ENCODE measurements around the gene HIKESHI. TPM values are rescaled to one million over a fixed set of nuclear protein-coding genes. Genes with fewer than 3 reads are reported as not detected.
A peak's percentile ranks its signal among the peaks of the same experiment; 100 is the strongest.

HIKESHI gene
- total and polyA plus RNA-seq, 8 donors = 0.87 to 149 (median 31.5) TPM

- Histone ChIP-seq H3K36me3 (no peaks in the 10 kb centered on the region), H3K27ac (no peak within 1 kb of the TSS), H3K4me3 (peak within 1 kb of the TSS; percentile 5 to 21 (median 12)), H3K27me3 (peaks cover 0 to 4% (median 0%) of the 10 kb centered on the region in 3 donors), H3K9me3 (no peaks in the 10 kb centered on the region), H3K4me1 (peaks cover 0 to 7% (median 0%) of the 10 kb centered on the region in 4 donors)
- DNase-seq = peak in 1 of 2 donors; percentile 79
- TF ChIP-seq EP300 (IDR thresholded peaks at IDR 0.05) (no peak), POLR2A (IDR thresholded peaks at IDR 0.05) (no peak), POLR2AphosphoS5 (IDR thresholded peaks at IDR 0.05) (no peak)
- TF ChIP-seq, protein P1, sequence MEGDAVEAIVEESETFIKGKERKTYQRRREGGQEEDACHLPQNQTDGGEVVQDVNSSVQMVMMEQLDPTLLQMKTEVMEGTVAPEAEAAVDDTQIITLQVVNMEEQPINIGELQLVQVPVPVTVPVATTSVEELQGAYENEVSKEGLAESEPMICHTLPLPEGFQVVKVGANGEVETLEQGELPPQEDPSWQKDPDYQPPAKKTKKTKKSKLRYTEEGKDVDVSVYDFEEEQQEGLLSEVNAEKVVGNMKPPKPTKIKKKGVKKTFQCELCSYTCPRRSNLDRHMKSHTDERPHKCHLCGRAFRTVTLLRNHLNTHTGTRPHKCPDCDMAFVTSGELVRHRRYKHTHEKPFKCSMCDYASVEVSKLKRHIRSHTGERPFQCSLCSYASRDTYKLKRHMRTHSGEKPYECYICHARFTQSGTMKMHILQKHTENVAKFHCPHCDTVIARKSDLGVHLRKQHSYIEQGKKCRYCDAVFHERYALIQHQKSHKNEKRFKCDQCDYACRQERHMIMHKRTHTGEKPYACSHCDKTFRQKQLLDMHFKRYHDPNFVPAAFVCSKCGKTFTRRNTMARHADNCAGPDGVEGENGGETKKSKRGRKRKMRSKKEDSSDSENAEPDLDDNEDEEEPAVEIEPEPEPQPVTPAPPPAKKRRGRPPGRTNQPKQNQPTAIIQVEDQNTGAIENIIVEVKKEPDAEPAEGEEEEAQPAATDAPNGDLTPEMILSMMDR (IDR thresholded peaks at IDR 0.05) = no peak
- intact Hi-C loops (cut with DNase I; ENCODE audit: low total_unique reads) = no loop called here
- 7 to 9% (median 9%) methylated on average over 22 to 25 of the region's 25 CpGs for WGBS, 5 donors
Measured at GRCh38 chr11:86374586-86374985, 72.5 kb downstream of the HIKESHI start, which contains the start of gene CCDC81. CCDC81 (plus strand) TSS chr11:86374887; CDS start chr11:86375164, 277 bp downstream.

DNA sequence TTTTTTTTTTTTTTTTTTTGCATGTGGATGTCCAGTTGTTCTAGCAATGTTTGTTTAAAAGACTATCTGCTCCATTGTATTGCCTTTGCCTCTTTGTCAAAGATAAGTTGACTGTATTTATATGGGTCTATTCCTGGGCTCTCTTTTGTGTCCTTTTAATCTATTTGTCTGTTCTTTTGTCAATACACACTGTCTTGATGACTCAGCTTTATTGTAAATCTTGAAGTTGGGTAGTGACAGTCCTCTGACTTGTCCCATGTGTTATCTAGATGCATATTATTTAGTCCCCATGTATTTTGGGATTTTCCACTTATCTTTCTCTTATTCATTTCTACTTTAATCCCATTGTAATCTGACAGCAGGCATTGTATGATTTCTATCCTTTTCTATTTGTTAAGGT lies 75.9 kb downstream of the HIKESHI start:
- no peak for DNase-seq
- TF ChIP-seq EP300 (IDR thresholded peaks at IDR 0.05) = no peak
- TF ChIP-seq, protein P1 (IDR thresholded peaks at IDR 0.05) = no peak
- TF ChIP-seq POLR2AphosphoS5 (IDR thresholded peaks at IDR 0.05) = no peak
- no peak for TF ChIP-seq POLR2A (IDR thresholded peaks at IDR 0.05)
- H3K4me3 ChIP-seq = no peak overlapping the region
- no peaks in the 10 kb centered on the region for H3K36me3 ChIP-seq
- intact Hi-C loops (cut with DNase I; ENCODE audit: low total_unique reads) = no loop called here
- peaks cover 0 to 7% (median 0%) of the 10 kb centered on the region in 4 donors for H3K4me1 ChIP-seq
- H3K9me3 ChIP-seq = no peaks in the 10 kb centered on the region
- no peak overlapping the region for H3K27ac ChIP-seq
- peaks cover 0 to 4% (median 0%) of the 10 kb centered on the region in 3 donors for H3K27me3 ChIP-seq

- Histone ChIP-seq H3K9me3 (no peaks in the 10 kb centered on the region), H3K27ac (no peak overlapping the region), H3K4me3 (no peak overlapping the region), H3K4me1 (no peaks in the 10 kb centered on the region), H3K27me3 (no peaks in the 10 kb centered on the region), H3K36me3 (no peaks in the 10 kb centered on the region)
- WGBS, 5 donors = 90 to 97% (median 93%) methylated on average over 2 of the region's 2 CpGs
- no peak for TF ChIP-seq POLR2A (IDR thresholded peaks at IDR 0.05)
- TF ChIP-seq EP300 (IDR thresholded peaks at IDR 0.05) = no peak
- TF ChIP-seq, protein P1 (IDR thresholded peaks at IDR 0.05) = no peak
- no peak for TF ChIP-seq POLR2AphosphoS5 (IDR thresholded peaks at IDR 0.05)
- no peak for DNase-seq
- intact Hi-C loops (cut with DNase I; ENCODE audit: low total_unique reads) = no loop called here
Measured at GRCh38 chr11:86380295-86381059, 78.4 kb downstream of the HIKESHI start.

- 84 to 90% (median 87%) methylated on average over 5 of the region's 5 CpGs for WGBS, 5 donors
- no peaks in the 10 kb centered on the region for H3K4me1 ChIP-seq
- no peaks in the 10 kb centered on the region for H3K27me3 ChIP-seq
- H3K4me3 ChIP-seq = no peak overlapping the region
- no peak overlapping the region for H3K27ac ChIP-seq
- DNase-seq = no peak
- no peaks in the 10 kb centered on the region for H3K9me3 ChIP-seq
- intact Hi-C loops (cut with DNase I; ENCODE audit: low total_unique reads) = no loop called here
- H3K36me3 ChIP-seq = no peaks in the 10 kb centered on the region
- TF ChIP-seq POLR2A (IDR thresholded peaks at IDR 0.05) = no peak
- TF ChIP-seq, protein P1 (IDR thresholded peaks at IDR 0.05) = no peak
- no peak for TF ChIP-seq EP300 (IDR thresholded peaks at IDR 0.05)
- TF ChIP-seq POLR2AphosphoS5 (IDR thresholded peaks at IDR 0.05) = no peak
Measured at GRCh38 chr11:86383041-86383955, 81.3 kb downstream of the HIKESHI start.

Data from stomach (tissue), 9 donors.